Upper lobe of left lung (tissue), 4 donors: ENCODE measurements around the gene RBMX.

Experiments
- EP300 ChIP-seq, 4 donors: sonication (generic); formaldehyde crosslinking; IDR thresholded peaks; one replicate each; pipeline ENCODE4 v1.5.1; 2017; ENCODE audit warnings: antibody characterized with exemption in 4 of 4, control low read depth in 2 of 4
- POLR2A ChIP-seq, 4 donors: fragments of 450-650 bp; IDR thresholded peaks; one replicate each; pipeline ENCODE4 v1.5.1; 2016 to 2017; ENCODE audit warnings: antibody characterized with exemption in 4 of 4, mild to moderate bottlenecking in 2 of 4
- POLR2AphosphoS5 ChIP-seq, 2 donors: sonication (generic); formaldehyde crosslinking; IDR thresholded peaks; one replicate each; pipeline ENCODE4 v1.5.1; 2017; ENCODE audit warnings: antibody characterized with exemption in 2 of 2
- TF ChIP-seq, protein P1 (sequence below), 6 experiments: fragments of 450-650 bp in 4 of 6; fragments of 200-600 bp in 2 of 6; sonication (generic) in 2 of 6; IDR thresholded peaks; one replicate each; pipeline ENCODE4 v1.5.1; 2016 to 2019; ENCODE audit warnings: antibody characterized with exemption in 6 of 6

GRCh38 chrX:136879001-136879687 is 1.4 kb downstream of the RBMX start:
- TF ChIP-seq POLR2A (IDR thresholded peaks at IDR 0.05): no peak
- TF ChIP-seq, protein P1, sequence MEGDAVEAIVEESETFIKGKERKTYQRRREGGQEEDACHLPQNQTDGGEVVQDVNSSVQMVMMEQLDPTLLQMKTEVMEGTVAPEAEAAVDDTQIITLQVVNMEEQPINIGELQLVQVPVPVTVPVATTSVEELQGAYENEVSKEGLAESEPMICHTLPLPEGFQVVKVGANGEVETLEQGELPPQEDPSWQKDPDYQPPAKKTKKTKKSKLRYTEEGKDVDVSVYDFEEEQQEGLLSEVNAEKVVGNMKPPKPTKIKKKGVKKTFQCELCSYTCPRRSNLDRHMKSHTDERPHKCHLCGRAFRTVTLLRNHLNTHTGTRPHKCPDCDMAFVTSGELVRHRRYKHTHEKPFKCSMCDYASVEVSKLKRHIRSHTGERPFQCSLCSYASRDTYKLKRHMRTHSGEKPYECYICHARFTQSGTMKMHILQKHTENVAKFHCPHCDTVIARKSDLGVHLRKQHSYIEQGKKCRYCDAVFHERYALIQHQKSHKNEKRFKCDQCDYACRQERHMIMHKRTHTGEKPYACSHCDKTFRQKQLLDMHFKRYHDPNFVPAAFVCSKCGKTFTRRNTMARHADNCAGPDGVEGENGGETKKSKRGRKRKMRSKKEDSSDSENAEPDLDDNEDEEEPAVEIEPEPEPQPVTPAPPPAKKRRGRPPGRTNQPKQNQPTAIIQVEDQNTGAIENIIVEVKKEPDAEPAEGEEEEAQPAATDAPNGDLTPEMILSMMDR (IDR thresholded peaks at IDR 0.05): no peak
- no peak for TF ChIP-seq POLR2AphosphoS5 (IDR thresholded peaks at IDR 0.05)
- no peak for TF ChIP-seq EP300 (IDR thresholded peaks at IDR 0.05)
